Hematopoietic multipotent progenitor cell treated with erythropoietin and hydrocortisone succinate and interleukin-3 and kit ligand, for 17 days (in vitro differentiated cells): ENCODE data around the gene DDR1.

Source experiments
- DNase-seq: peaks from one replicate; pipeline ENCODE4 v3.0.0-alpha.2; 2015; ENCODE audit warnings: low spot score

Gene DDR1

DNA sequence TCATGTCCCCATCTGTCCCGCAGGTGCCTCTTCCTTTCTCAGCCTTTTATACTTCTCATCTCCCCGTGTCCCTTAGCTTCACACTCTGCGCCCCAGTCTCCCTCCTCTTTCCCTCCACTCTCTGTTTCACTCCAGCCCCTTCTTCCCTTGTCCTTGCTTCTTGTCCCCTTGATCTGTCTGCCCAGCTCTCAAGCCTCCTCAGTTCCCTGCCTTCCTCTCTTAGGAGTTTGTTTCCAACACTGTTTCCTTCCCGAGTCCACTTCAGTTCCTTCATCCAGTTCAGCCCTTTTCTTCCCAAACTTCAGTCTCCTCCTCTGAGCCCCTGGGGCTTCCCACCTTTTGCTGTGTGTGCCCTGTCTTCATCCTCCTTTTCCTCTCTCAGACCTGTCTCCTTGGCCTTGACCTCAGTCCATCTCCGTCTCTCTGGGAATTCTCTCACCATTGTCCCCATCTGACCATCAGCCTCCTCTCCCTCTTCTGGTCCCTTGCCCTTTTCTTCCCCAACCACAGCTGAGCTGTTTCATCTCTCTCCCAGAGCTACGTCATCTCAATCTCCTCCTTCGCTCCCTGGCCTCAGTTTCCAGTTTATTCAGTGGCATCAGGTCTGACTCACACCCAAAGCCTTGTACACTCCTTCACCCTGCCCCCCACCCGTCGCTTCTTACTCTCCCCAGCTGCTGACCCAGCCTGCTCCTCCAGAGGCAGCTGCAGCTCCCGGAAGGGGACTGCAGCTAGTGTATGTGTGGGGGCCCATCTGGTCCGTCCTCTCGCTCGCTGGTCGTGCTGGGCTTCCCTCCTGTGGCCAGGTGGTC, 2.7 kb upstream of the DDR1 start:
- DNase-seq = no peak

DNA sequence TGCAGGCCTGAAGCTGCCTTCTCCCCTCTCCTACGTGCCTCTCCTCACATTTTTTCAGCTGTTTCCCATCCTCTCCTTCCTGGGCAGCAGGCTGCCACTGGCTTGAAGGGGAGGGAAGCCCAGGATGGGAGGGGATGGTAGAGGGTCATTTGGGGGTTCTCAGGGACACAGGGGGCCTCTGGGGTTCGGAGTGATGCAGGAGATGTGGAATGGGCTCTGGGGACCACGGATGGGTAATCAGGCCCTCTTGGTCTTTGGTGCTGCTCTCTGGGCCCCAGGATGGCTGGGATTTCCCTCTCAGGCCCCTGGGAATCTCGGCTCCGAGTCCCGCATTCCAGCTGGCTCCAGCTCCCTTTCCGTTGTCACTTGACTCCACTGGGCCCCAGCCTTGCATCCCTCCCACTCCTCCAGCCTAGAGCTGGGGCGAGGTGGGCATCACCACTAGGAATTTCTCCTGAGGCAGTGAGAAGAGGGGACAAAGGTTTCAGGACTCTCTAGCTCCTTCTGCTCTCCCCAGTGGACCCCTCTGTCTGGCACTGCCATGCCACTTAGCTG, 2.0 kb upstream of the DDR1 start:
- DNase-seq = no peak

DNA sequence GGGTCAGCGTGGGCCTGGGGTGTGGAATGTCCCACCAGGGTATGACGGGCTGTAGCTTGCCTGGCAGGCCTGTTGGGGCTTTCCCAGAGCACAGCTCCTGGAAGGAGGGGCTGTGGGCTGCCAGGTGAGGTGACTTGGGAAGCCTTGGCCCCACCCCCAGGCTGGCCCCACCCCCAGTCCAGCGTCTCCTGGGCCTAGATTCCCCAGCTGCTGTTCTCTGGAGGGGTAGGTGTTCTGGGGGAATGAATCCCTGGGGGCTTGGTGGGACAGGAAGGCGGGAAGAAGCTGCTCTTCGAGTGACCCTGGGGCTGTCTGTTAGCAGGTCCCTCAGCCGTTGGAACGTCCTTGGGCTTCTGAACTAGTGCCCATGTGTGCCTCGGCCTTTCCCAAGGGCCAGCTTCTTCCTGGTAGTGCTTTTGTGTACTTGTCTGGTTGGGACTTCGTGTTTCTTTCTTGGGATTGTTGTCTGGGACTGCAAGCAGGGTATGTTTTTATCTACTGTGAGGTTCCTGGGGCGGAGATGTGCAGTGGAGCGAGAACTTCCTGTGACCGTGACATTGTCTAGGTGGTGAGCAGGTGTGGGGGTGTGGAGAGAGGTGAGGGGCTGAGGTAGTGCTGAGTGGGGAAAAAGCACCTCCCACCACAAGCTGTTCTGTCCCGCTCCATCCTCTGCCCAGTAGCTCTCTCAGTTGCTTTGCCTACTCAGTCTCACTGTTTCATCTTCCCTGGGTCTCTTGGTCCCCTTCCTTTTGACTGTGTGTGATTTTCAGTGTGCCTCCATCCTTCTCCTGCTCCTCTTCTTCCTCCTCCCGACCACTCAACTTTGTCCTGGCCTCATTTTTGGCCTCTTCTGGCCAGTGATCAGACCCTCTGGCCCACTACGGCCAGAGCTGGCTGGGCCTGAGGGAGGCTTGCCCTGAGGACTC, 1.3 kb upstream of the DDR1 start:
- DNase-seq = no peak

DNA sequence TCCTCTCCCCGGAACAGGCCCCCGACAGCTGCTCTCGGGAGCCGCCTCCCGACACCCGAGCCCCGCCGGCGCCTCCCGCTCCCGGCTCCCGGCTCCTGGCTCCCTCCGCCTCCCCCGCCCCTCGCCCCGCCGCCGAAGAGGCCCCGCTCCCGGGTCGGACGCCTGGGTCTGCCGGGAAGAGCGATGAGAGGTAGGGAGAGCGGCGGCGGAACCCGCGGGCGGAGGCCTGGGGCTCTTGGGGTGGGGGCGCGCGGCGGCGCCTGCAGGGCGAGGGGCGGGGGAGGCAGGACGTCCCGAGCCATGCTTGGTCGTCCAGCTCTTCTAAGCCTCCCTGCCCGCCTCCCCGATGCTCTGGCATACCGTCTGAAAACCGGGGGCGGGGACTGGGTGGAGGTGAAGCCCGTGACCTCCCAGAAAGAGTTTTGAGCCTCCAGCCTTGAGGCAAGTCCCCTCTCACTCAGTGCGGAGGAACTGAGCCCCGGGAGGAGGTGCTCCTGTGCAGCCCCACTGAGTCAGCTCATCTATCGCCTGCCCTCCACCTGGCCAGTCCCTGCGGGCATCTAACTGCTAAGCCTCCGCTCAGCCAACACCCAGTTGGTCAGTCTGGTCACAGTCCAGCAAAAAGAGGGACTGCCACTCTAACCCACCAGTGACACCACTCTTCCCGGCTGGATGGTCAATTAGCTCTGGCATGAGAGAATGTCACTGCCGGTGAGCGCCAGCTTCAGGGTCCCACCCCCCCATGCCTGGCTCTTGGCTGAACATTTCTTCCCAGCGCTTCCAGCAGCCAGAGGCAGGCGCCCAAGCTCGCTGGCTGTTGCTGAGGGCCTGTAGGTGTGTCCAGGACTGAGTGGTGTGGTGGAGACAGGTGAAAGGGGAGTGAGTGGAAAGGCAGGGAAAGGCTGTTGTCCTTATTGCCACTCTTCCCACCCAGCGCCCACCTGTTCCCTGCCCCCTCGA, 482 bp downstream of the DDR1 start:
- no peak for DNase-seq

DNA sequence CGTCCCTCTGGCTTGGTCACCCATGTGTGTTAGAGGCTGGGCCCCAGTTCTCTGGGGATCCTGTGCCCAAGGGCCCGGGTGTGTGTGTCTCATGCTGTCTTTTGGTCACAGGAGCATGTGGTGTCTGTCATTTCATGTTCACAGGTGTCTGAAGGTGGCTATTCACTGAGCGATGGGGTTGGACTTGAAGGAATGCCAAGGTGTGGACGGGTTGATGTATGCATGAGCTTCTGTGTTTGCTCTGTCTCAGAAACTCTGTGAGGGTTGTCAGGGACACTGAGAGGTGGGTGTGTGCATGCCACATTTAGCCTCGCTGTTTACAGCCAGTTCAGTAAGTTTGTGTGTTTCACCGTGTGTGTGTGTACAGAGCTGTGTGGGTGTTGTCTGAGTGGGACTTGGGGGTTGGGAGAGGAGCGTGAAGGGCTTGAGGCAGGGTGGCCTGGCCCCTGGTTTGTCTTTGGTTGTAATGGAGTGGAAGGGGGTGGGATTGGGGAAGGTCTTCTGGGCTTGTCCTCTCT, 1.2 kb downstream of the DDR1 start:
- no peak for DNase-seq

DNA sequence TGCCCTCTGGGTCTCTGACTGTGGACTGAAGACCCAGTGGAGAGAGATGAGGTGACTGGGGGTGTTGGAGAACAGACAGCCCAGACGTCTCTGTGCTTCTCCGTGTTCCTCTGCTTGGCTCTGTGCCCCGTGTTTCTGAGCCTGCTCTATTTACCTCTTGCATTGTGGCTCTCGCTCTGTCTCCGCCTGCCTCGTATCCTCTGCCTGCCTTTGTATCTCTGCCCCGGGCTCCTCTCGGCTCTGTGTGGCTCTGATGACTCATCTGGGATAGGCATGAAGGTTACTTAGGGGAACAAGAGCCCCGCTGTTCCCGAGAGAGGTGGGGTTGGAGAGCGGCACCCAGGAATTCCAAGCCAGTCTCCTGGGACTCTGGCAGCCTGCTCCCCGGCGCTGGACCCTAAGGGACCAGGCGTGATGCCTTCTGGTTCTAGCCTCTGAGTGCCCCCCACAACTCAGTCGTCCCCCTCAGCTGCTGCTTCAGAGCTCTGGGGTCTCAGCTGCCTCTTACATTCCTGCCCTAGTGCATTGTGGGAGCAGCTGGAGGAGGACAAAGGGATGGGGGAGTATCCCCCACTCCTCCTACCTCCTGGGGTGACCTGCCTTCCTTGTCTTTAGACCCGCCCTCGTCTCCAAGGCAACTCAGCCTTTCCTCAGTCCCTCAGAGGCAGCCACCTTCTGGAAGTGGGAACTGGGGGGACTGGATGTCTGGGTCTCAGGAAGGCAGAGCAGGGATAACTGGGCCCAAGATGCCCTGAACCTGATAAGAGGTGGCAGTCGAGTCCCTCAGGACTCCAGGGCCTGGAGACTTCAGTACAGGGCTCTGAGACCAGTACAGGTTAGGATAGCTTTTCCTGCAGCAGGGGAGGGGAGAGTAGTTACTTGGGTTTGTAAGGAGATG, 1.9 kb downstream of the DDR1 start:
- DNase-seq = no peak

DNA sequence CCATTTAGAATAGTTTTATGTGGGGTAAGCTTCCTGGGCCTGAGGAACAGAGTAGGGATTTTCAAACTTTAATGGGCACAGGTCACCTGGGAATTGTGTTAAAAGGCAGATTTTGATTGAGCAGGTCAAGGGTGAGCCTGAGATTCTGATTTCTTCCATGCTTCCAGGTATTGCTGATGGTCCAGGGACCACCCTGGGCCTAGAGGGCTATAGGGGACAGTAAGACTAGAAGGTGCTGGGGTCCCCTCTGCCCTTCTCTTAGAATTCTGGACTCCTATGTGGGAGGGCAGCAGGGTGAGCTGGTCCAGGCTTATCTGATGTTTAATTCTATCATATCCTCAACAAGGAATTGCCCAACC, 2.6 kb downstream of the DDR1 start:
- DNase-seq = no peak

DNA sequence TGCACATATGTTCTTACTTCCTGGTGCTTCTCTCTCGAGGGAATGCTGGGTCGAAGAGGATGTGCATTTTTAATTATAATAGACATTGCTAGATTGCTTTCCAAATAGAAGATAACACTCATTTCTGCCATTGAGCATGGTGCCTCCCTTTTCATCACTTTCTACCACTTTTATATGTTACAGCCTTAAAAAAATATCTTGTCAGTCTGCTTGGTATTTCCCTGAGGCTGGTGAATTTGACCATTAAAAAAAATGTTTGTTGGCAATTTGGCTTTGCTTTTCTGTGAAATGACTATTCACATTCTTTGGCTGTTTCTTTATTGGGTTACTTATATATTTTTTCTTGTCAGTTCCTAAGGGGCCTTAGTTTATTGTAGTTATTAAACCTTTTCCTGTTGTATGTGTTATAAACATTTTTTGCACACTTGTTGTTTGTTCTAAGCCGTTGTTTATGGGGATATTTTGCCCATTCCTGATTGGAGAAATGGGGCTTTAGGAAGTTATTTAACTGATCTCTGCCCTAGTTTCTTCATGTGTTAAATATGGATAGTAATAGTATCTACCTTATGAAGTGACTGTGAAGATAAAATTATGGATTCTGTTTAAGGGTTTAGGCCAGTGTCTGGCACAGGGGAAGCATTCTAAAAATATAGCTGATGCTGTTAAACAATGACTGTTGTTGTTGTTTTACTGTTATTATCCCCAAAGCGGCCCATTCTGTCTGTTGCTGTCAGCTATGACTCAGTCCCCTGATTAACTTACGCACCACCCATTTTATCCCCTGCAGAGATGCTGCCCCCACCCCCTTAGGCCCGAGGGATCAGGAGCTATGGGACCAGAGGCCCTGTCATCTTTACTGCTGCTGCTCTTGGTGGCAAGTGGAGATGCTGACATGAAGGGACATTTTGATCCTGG, 3.8 kb downstream of the DDR1 start:
- DNase-seq = no peak

DNA sequence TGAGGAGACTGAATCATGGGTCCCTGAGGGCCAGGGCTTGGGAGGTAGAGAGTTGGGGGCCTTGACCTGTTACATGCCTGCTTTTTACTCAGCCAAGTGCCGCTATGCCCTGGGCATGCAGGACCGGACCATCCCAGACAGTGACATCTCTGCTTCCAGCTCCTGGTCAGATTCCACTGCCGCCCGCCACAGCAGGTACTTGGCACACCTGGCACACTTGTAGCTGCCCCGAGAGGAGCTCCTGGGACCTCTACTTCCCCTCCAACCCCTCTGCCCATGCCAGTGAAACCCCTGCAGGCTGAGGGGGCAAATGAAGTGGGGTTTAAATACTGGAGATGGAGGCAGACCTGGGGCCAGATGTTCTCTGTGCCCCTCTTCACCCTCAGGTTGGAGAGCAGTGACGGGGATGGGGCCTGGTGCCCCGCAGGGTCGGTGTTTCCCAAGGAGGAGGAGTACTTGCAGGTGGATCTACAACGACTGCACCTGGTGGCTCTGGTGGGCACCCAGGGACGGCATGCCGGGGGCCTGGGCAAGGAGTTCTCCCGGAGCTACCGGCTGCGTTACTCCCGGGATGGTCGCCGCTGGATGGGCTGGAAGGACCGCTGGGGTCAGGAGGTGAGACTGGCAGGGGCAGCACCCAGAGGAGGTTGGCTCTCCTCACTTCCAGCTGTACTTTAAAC, 4.6 kb downstream of the DDR1 start:
- DNase-seq = no peak

DNA sequence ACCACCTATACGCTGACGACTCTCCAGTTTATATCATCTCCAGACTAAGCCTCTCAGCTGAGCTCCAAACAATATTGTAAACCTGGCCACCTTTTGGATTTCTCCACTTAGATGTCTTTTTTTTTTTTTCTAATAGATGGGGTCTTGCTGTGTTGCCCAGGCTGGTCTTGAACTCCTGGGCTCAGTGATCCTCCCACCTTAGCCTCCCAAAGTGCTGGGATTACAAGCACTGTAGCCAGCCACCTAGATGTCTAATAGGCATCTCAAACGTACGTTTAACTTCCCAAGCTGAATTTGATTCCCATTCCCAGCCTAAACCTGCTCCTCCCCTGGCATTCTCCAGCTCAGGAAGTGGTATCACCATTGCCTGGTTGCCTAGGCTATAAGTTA, 5.2 kb downstream of the DDR1 start:
- no peak for DNase-seq

DNA sequence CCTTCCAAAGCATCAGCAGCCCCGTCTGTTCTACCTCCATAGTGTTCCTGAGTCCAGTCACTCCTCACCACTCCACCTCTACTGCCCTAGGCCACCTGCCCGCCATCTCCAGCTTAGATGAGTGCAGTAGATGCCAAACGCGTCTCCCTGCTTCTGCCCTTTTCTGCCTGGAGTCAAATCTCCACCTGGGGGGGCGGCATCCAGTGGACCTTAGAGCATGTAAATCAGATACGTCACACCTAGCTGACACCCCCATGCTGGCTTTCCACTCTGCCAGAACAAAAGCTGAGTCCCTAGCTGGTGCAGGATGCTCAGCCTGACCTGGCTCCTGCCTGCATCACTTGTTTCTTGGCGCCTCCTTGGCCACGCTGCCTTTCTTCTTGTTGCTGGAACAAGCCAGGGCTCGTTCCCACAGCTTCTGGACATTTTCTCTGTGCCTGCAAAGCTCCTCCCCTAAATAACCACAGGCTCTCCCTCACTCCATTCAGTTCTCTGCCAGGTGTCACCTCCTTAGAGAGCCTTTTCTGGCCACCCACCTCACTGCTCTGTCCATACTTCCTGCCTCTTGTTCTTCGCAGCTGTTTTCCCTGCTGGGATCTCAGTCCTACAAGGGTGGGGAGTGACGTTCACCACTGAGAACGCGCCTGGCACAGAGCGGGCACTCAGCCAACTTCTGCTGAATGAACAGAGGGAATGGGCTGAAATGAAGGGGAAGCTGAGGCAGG, 5.8 kb downstream of the DDR1 start:
- no peak for DNase-seq

DNA sequence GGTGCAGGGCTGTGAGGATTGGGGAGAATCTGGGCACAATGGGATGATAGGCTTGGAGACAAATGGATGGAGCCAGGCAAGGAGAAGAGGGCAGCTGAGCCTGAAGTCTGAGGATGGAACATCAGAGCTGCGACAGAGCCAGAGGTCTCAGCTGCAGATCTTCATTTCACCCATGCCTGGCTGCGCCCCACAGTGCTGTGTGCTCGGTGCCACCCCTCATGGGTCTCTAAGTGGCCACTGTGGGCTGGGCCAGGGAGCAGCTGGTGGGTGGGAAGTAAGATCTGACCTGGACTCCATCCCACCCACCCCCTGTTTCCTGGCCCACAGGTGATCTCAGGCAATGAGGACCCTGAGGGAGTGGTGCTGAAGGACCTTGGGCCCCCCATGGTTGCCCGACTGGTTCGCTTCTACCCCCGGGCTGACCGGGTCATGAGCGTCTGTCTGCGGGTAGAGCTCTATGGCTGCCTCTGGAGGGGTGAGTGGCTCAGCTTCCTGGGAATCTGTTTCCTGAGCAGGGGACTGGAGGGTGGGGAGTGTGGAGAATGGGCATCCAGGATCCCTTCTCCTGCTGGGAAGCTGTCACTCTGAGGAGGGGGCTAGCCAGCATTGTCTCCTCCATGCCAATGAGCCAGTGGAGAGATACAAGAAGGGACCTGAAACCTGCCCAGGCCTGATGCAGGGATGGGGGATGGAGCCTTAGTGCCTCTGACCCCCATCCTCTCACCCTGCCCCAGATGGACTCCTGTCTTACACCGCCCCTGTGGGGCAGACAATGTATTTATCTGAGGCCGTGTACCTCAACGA, 6.5 kb downstream of the DDR1 start:
- DNase-seq = no peak

DNA sequence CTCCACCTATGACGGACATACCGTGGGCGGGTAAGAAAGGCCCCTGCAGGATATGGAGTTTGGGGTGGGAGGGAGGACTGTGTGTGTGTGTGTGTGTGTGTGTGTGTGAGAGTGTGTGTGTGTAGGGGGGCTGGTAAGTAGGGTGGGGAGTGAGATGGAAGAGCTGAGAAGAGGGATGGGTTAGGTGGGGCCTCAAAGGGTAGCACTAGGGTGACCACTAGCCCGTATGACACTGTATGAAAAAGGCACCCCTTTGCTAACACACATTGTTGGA, 7.1 kb downstream of the DDR1 start:
- no peak for DNase-seq

DNA sequence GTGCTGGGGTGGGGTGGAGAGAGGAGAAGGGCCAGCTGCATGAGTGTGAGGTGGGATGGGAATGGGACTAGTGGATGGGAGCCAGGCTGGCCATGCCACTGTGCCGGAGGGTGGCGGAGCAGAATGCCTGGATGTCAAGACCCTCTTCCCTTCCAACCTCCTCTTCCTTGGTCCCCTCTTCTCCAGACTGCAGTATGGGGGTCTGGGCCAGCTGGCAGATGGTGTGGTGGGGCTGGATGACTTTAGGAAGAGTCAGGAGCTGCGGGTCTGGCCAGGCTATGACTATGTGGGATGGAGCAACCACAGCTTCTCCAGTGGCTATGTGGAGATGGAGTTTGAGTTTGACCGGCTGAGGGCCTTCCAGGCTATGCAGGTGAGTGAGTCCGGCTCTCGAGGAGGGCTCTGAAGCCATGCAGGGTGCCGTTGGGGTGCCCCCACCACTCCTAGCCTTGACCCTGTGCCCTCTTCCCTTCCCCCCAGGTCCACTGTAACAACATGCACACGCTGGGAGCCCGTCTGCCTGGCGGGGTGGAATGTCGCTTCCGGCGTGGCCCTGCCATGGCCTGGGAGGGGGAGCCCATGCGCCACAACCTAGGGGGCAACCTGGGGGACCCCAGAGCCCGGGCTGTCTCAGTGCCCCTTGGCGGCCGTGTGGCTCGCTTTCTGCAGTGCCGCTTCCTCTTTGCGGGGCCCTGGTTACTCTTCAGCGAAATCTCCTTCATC, 7.7 kb downstream of the DDR1 start:
- no peak for DNase-seq

DNA sequence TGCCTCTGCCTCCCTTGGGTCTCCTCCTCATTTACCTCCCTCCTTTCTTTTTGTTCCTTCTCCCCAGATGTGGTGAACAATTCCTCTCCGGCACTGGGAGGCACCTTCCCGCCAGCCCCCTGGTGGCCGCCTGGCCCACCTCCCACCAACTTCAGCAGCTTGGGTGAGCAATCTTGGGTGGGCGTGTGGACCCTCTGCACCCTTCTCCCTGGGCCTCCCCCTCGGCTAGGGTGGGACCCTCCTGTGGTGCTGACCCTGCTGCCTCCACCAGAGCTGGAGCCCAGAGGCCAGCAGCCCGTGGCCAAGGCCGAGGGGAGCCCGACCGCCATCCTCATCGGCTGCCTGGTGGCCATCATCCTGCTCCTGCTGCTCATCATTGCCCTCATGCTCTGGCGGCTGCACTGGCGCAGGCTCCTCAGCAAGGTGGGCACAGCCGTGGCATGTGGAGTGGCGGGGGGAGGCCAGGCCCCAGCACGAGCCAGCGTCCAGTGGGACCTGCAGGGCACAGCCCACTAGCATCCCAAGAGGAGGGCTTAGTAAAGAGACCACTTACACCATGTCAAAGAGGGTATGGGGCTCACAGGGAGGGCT, 8.8 kb downstream of the DDR1 start:
- no peak for DNase-seq

DNA sequence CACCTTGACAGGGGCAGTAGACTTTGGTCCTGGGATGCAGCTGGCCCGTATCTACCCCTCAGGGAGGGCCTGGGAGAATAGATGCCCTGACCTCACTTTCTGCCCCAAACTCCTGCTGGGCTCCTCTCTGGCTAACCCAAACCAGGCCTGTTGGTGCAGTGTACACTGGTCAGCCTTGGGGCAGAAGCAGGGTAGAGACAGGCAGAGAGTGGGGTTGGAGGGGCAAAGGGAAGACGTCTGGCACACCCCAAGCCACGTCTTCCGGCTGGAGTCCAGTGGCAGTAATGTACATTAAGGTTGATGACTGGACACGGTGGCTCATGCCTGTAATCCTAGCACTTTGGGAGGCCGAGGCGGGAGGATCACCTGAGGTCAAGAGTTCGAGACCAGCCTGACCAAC, 9.3 kb downstream of the DDR1 start:
- DNase-seq = no peak

DNA sequence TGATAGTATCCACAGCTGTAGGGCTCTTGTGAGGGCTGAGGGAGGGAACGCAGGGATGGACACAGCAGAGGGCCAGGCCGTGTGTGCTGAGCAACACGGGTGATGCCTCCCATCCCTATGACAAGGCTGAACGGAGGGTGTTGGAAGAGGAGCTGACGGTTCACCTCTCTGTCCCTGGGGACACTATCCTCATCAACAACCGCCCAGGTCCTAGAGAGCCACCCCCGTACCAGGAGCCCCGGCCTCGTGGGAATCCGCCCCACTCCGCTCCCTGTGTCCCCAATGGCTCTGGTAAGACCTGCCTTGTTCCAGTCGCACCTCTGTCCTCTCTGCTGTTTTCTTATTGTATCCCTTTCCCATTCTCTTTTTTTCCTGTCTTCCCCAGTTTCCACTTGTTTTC, 10.1 kb downstream of the DDR1 start:
- DNase-seq = no peak
